Coronary artery (tissue), 2 donors: Measurements from ENCODE around the gene LMTK2.

Source experiments
- DNase-seq: peaks from one replicate; pipeline ENCODE4 v3.0.0-alpha.2; 2017; ENCODE audit warnings: low spot score
- H3K27ac ChIP-seq, 2 donors: fragments of 200-600 bp; sonication (generic); one replicate each; pipeline ENCODE4 v1.5.1; 2016 to 2019
- H3K4me3 ChIP-seq: fragments of 200-600 bp; sonication (generic); 2 replicates; pipeline ENCODE4 v1.5.1; 2016; ENCODE audit warnings: mild to moderate bottlenecking, moderate library complexity
- CTCF ChIP-seq: fragments of 200-600 bp; sonication (generic); IDR thresholded peaks from one replicate; pipeline ENCODE4 v1.5.1; 2019; ENCODE audit warnings: antibody characterized with exemption

The LMTK2 gene

GRCh38 chr7:98137134-98137825 lies 30.6 kb downstream of the LMTK2 start:
- no peak overlapping the region for H3K4me3 ChIP-seq
- DNase-seq: no peak
- no peak overlapping the region for H3K27ac ChIP-seq
- no peak for TF ChIP-seq CTCF

- H3K27ac ChIP-seq: no peak overlapping the region
- H3K4me3 ChIP-seq: no peak overlapping the region
- DNase-seq: no peak
- TF ChIP-seq CTCF: no peak
These were observed 31.1 kb downstream of the LMTK2 start for GRCh38 chr7:98137826-98138151.

GRCh38 chr7:98138672-98139071 lies 32.0 kb downstream of the LMTK2 start:
- Histone ChIP-seq H3K4me3 (no peak overlapping the region), H3K27ac (no peak overlapping the region)
- no peak for DNase-seq
- no peak for TF ChIP-seq CTCF

- DNase-seq: no peak
- H3K4me3 ChIP-seq: no peak overlapping the region
- TF ChIP-seq CTCF: no peak
- H3K27ac ChIP-seq: no peak overlapping the region
These were observed 36.0 kb downstream of the LMTK2 start for GRCh38 chr7:98142658-98143057.

- DNase-seq: no peak
- no peak overlapping the region for H3K4me3 ChIP-seq
- no peak overlapping the region for H3K27ac ChIP-seq
- no peak for TF ChIP-seq CTCF
These were observed 41.9 kb downstream of the LMTK2 start for GRCh38 chr7:98148607-98149006.

- Histone ChIP-seq H3K27ac (no peak overlapping the region), H3K4me3 (no peak overlapping the region)
- no peak for DNase-seq
- no peak for TF ChIP-seq CTCF
These were observed 42.5 kb downstream of the LMTK2 start for GRCh38 chr7:98149116-98149692.

GRCh38 chr7:98151884-98152283 lies 45.2 kb downstream of the LMTK2 start:
- no peak for DNase-seq
- H3K27ac ChIP-seq: no peak overlapping the region
- no peak for TF ChIP-seq CTCF
- no peak overlapping the region for H3K4me3 ChIP-seq
